Epithelial cell of esophagus (primary cell): Measurements from ENCODE around the gene CYP11A1.
A peak's percentile ranks its signal among the peaks of the same experiment; 100 is the strongest.

ENCODE experiments used
- DNase-seq: peaks from one replicate; pipeline ENCODE4 v3.0.0; 2010; ENCODE audit warnings: low read depth
- H3K4me3 ChIP-seq: 2 replicates; pipeline ENCODE4 v1.5.1; 2011; ENCODE audit warnings: mild to moderate bottlenecking, low read length, control low read depth
- CTCF ChIP-seq: IDR thresholded peaks from 2 replicates; pipeline ENCODE4 v1.5.1; 2011; ENCODE audit warnings: low read depth, mild to moderate bottlenecking, low read length, control low read depth, inconsistent platforms; ENCODE audit not compliant: insufficient read depth; ENCODE audit errors: missing control alignments

Gene CYP11A1

GRCh38 chr15:74315626-74316025 is 51.8 kb downstream of the CYP11A1 start:
- no peak for DNase-seq

GRCh38 chr15:74314795-74315438 is 52.5 kb downstream of the CYP11A1 start:
- H3K4me3 ChIP-seq = no peak overlapping the region
- no peak for TF ChIP-seq CTCF
- no peak for DNase-seq

More at GRCh38 chr15:74315626-74316025, 51.8 kb downstream of the CYP11A1 start:
- no peak for TF ChIP-seq CTCF
- H3K4me3 ChIP-seq = no peak overlapping the region

- no peak overlapping the region for H3K4me3 ChIP-seq
- no peak for DNase-seq
- no peak for TF ChIP-seq CTCF
These were observed 53.6 kb downstream of the CYP11A1 start for GRCh38 chr15:74313889-74314288.

- no peak for TF ChIP-seq CTCF
- no peak overlapping the region for H3K4me3 ChIP-seq
These were observed 54.9 kb downstream of the CYP11A1 start for GRCh38 chr15:74312445-74313007.

GRCh38 chr15:74311734-74312444 is 55.6 kb downstream of the CYP11A1 start:
- peak; percentile 43 for TF ChIP-seq CTCF
- peak; percentile 19 for DNase-seq
- no peak overlapping the region for H3K4me3 ChIP-seq

More at GRCh38 chr15:74312445-74313007, 54.9 kb downstream of the CYP11A1 start:
- no peak for DNase-seq

- no peak overlapping the region for H3K4me3 ChIP-seq
- peak; percentile 71 for DNase-seq
- TF ChIP-seq CTCF = peak; percentile 77
These were observed 59.3 kb downstream of the CYP11A1 start for GRCh38 chr15:74307827-74308811.
